HG03432 (cell line): Measurements from ENCODE around the gene LAMA5.

ENCODE experiments used
- ATAC-seq: cut with Tn5 transposase; IDR thresholded peaks from one replicate; pipeline ENCODE4 v1.9.1; 2021; ENCODE audit warnings: mild to moderate bottlenecking, moderate library complexity; ENCODE audit not compliant: unreplicated experiment

The LAMA5 gene

DNA sequence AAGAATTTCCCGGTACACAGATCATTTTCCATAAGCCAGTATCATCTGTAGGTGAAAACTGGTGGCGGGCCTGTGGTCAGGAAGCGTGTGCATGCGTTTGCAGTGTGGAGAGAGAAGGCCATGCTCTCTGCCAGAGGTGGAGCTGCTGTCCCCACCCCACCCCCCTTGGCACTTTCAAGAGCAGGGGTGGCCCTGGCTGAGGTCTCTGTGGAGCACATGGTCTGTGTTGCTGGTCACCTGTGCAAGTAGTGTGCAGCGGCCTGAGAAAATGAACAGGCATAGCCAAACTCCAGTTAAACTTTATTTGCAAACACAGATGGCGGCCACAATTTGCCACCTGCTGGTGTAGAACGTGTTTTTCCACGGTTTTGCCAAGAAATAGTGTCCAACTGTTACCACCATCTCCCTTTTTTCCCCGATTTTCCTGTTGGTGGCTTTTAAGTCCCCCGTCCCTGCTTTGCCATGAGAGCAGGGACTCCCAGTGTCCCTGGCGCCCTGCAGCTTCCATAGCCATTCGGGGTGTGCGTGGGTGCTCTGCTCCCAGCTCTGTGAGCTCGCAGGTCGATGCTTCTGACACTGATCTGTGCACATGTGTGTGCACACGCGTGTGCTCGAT lies 61.9 kb downstream of the LAMA5 start:
- no peak for ATAC-seq

DNA sequence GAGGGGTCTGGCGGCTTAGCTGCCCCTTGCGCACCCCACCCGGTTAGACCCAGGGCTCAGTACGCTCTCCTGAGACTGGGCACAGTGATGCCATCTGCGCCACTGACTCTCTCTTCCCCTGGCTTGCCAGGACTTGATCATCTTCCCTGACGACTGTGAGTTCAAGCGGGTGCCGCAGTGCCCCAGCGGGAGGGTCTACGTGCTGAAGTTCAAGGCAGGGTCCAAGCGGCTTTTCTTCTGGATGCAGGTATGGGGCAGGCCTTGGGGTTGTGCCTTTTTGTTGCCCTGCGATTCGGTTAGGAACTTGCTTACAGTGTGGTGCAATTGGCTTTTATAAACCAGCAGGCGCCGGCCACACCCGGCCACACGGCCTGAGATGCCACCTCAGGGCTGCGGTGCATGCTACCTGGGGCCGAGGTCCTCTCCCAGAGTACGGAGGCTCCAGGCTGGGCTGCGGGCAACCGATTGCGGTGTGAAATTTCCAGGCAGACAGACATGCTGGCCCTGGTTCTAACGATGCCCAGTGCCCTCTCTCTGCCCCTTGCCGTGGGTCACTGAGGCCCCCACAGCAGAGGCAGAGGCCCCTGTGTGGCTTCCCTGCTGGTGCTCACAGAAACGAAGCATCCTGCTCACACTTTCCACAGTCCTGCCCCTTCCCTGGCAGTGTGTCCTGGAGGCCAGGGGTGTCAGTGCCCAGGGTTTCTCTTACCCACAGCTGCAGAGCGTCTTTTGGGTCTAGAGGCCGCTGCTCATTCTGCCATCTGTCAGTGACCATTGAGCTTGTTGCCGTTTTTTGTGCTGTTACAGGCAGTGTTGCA lies 62.6 kb downstream of the LAMA5 start:
- no peak for ATAC-seq

GRCh38 chr20:62303340-62304226 lies 63.5 kb downstream of the LAMA5 start:
- ATAC-seq = peak; percentile 8

DNA sequence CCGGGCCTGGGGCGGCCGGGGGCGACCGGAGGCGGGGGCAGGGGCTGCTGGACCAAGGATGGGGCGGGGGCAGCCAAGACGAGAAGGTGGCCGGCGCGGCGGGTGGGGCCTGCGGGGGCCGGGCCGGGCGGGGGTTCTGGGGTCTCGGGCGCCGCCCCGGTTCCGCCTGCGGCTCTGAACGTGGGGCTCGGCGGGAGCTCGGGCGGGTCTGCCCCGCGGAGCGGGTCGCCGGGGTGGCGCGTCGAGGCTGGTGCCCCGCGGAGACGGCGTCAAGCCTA lies 64.1 kb downstream of the LAMA5 start:
- ATAC-seq = no peak

GRCh38 chr20:62302341-62303061 lies 64.6 kb downstream of the LAMA5 start, which contains the start of gene ADRM1:
TSS of gene ADRM1 (plus strand) at chr20:62302997. CDS start at chr20:62303569, 572 bp downstream.
- ATAC-seq = peak; percentile 93

GRCh38 chr20:62301773-62302340 lies 65.3 kb downstream of the LAMA5 start:
- peak; percentile 33 for ATAC-seq

DNA sequence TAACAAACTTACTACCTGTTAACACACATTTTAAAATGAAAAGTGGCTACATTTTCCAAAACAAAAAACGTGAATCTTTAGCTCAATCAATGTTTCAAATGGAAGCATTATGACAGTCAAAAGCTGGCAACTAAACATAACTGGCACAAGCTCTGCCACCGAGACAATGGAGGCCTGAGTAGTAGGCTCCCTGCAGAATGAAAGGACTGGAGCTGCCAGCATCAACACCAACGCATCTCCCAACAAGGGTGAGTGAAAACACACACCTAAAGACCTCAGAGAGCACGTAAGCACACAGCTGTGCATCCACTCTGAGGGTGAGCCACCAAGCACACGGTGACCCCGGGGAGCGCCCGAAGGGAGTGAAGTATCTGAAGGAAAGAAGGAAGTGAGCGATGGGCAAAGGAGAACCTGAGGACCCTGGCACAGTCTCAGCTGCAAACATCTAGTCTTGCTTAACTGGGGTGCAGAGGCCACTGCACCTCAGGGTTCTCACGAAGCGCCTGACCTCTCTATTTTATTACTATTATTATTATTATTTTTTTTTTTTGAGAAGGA lies 65.9 kb downstream of the LAMA5 start:
- no peak for ATAC-seq

- no peak for ATAC-seq
Observed at GRCh38 chr20:62300319-62300718, 66.8 kb downstream of the LAMA5 start.

DNA sequence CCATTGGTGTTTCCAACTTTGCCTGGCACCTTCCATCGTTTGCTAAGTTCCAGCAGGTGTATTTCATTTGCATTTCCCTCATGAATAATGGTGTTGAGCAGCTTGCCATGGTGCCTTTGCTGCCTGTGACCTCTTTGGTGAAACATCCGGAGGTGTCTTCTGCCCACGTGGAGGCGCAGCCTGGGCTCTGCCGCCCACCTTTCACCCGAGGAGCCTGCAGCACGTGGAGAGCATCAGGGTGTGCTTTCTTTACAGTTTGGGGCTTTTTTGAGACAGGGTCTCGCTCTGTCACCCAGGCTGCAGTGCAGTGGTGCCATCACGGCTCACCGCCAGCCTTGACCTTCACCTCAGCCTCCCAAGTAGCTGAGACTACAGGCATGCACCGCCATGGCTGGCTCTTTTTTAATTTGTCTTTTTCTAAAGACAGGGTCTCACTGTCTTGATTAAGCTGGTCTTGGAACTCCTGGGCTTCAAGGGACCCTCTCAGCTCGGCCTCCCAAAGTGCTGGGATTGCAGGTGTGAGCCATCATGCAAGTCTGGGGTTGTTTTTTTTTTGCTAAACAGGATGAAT lies 67.4 kb downstream of the LAMA5 start:
- no peak for ATAC-seq

DNA sequence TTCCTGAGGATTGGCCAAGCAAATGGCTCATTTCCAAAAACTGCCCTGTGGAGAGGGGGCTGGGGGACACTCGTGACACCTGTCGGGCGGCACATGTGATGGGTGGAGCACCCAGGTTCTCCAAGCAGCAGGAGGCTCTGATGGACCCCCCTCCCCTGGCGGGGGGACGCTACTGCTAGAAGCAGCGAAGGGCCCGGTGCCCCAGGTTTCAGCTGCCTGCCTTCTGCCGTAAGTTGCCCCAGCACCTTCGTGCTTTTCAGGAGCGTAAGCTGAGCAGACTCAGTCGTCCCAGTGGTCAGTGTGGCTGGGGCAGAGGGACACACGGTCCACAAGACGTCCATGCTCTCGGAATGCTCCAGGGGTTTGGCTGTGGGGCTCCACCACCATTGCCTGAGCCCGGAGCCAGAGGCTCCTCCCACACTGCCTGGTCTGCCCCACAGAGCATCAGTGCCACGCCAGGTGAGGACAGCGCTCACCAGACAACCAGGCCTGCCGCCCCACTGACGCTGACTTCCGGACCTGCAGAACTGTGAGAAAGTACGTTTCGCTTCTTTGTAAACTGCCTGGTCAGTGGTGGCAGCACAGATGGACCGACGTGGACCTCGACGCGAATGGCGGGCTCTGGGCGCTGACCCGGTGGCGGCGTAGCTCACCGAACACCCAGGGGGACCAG lies 68.4 kb downstream of the LAMA5 start:
- ATAC-seq = no peak

DNA sequence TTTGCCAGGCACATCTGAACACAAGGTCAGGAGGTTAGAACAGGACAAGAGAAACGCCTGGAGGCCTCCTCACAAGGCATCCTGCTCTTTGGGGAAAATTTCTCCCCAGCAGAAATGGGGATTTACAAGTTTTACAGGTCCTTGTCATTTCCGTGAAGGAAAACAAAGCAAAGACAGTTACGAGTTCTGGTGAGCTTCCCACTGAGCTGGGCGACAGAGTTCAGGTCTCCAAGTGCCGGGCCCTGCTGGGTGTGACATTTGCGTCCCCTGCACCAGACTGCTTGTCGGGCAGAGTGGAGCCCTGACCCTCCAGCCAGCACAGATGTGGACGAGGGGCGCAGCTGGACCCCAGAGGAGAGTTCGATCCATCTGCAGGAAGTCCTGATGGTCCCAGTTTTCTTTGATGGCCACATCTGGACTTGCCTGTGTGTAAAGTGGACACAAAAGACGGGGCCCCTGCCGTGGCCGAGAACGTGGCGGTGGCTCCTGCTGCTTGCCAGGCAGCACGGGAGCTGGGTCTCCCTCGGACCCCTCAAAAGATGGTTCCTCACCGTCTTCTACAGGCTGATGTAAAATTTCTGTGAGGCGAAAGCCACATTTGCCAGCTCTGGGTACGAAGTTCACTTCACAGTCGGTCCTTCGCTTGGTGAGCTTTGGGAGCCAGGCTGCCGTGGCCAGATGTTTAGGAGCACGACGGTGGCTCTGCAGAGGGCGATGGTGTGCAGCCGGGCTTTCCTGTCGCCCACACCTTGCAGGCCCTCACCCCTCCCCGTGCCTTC lies 69.5 kb downstream of the LAMA5 start:
- ATAC-seq = no peak

GRCh38 chr20:62296724-62297448 lies 70.2 kb downstream of the LAMA5 start:
- no peak for ATAC-seq

GRCh38 chr20:62294516-62294915 lies 72.6 kb downstream of the LAMA5 start:
- no peak for ATAC-seq

DNA sequence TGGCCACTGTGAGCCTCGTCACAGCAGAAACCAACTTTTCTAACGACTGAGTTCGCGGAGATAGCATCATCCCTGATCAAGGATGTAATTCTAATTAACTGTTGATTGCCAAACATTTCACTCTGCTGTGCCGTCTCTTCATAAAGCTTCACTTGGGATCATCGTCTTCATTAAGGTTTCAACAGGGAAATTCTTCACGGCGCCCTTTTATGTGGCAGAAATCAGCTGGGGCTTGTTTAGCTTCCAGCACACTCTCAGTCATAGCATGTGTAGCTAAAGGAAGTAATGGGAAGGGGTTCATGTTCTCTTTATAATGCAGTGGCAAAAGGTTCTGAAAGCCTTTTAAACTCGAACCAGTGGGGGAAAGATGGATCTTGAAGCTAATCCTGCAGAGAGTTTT lies 73.2 kb downstream of the LAMA5 start:
- no peak for ATAC-seq

DNA sequence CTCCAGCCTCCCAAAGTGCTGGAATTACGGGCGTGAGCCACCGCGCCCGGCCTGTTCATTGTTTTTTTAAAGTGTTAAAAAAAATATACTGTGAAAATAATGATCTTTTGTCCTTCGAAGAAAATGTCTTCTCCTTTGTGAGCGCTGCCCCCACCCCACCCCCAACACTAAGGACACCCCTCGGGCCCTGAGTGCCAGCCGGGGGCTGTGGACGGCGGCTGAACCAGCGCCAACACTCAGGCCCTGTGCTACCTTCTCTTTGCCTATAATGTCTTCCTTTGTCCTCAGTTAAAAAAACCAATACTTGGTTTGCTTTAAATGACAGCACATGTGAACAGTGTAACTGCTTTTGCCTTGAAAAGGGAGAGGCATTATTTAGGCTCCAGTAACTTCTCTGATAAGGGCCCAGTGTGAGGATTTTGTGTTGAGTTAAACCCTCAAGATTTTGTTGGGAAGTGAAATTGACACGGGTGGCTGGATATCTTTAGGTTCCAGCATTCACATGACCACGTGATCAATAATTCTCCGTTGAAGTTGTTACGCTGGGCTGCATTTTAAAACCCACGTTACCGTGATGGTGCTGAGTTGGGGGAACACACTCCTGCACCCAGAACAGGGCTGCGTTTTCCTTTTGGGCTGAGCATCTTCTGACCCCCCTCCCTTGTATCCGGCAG lies 73.9 kb downstream of the LAMA5 start:
- ATAC-seq = no peak

- no peak for ATAC-seq
Observed at GRCh38 chr20:62292108-62292507, 75.0 kb downstream of the LAMA5 start.

- no peak for ATAC-seq
Observed at GRCh38 chr20:62291251-62292066, 75.7 kb downstream of the LAMA5 start.
